GM12878 (cell line): ENCODE results near the gene NEU4.
"Not testable (repeated sequence)": the region's sequence is repeated elsewhere in the genome, so short reads cannot be mapped to it uniquely, and the experiment has no call there.

ENCODE experiments used
- CHD2 ChIP-seq: IDR thresholded peaks from 2 replicates; pipeline ENCODE4 v1.6.1; 2011; ENCODE audit warnings: low read depth, low read length, improper control_type of control experiment, borderline replicate concordance
- CTCF ChIP-seq, 3 experiments: IDR thresholded peaks in 2 of 3; conservative IDR thresholded peaks in 1 of 3; 2 replicates each; pipeline ENCODE4 v1.5.1; 2011; ENCODE audit warnings: low read depth in 3 of 3, low read length in 3 of 3, mild to moderate bottlenecking in 3 of 3, control low read depth in 2 of 3, moderate library complexity in 2 of 3, inconsistent platforms in 1 of 3, mixed read lengths in 1 of 3; ENCODE audit not compliant: control insufficient read depth in 2 of 3, insufficient read depth in 1 of 3; ENCODE audit errors: extremely low read depth in 1 of 3
- FOXM1 ChIP-seq: IDR thresholded peaks from 2 replicates; pipeline ENCODE4 v1.6.1; 2012; ENCODE audit warnings: low read depth, mild to moderate bottlenecking, inconsistent platforms, low read length, moderate library complexity
- HCFC1 ChIP-seq: fragments of 150-350 bp; IDR thresholded peaks from 2 replicates; pipeline ENCODE4 v1.6.1; 2014; ENCODE audit warnings: low read length
- MYC ChIP-seq: IDR thresholded peaks from 2 replicates; pipeline ENCODE4 v1.6.1; 2011; ENCODE audit warnings: mild to moderate bottlenecking, low read length, moderate library complexity, inconsistent platforms; ENCODE audit not compliant: insufficient read depth, insufficient replicate concordance, insufficient read length, severe bottlenecking
- REST ChIP-seq: IDR thresholded peaks from 2 replicates; pipeline ENCODE4 v1.6.1; 2012; ENCODE audit warnings: mild to moderate bottlenecking, low read depth, low read length
- SIN3A ChIP-seq: IDR thresholded peaks from 2 replicates; pipeline ENCODE4 v1.6.1; 2012; ENCODE audit warnings: low read depth, low read length, improper control_type of control experiment
- SMAD1 ChIP-seq: fragments of 450-650 bp; IDR thresholded peaks from 2 replicates; pipeline ENCODE4 v1.6.1; 2018; ENCODE audit warnings: mild to moderate bottlenecking, low read depth; ENCODE audit not compliant: partially characterized antibody
- TAF1 ChIP-seq: IDR thresholded peaks from 2 replicates; pipeline ENCODE4 v1.6.1; 2011; ENCODE audit warnings: mild to moderate bottlenecking, low read depth, low read length, borderline replicate concordance
- TCF3 ChIP-seq: IDR thresholded peaks from 2 replicates; pipeline ENCODE4 v1.6.1; 2012; ENCODE audit warnings: low read depth, mild to moderate bottlenecking, low read length, borderline replicate concordance; ENCODE audit not compliant: insufficient read depth
- ZNF592 ChIP-seq: fragments of 450-650 bp; IDR thresholded peaks from 2 replicates; pipeline ENCODE4 v1.6.1; 2017; ENCODE audit warnings: mild to moderate bottlenecking, moderate library complexity

GRCh38 chr2:241806217-241806616, 2.8 kb upstream of the NEU4 start:
- not testable (repeated sequence) for TF ChIP-seq TCF3; FOXM1; SMAD1; MYC; CTCF (IDR thresholded peaks at IDR 0.05 in 2 of 3, conservative IDR thresholded peaks at IDR 0.05 in 1 of 3; ENCODE audit: control insufficient read depth in 2 of 3, extremely low read depth in 1 of 3, insufficient read depth in 1 of 3, low read depth in 3 of 3, low read length in 3 of 3); REST; TAF1; HCFC1; ZNF592; CHD2; SIN3A
